AG20443 (cell line): ENCODE data around the gene EIF4EBP3.

ENCODE experiments used
- DNase-seq: peaks from one replicate; pipeline ENCODE4 v3.0.0; 2012; ENCODE audit warnings: low spot score, mixed read lengths

EIF4EBP3 gene

GRCh38 chr5:140557136-140557805 is 9.8 kb downstream of the EIF4EBP3 start, which contains the start of gene SRA1:
Gene SRA1 (minus strand): TSS chr5:140557473. CDS start chr5:140557452, 21 bp downstream.
- peak; percentile 95 for DNase-seq

GRCh38 chr5:140557965-140558364 is 10.5 kb downstream of the EIF4EBP3 start:
- DNase-seq = no peak

GRCh38 chr5:140558542-140558941 is 11.1 kb downstream of the EIF4EBP3 start:
- no peak for DNase-seq

GRCh38 chr5:140560227-140560626 is 12.8 kb downstream of the EIF4EBP3 start:
- DNase-seq = no peak

DNA sequence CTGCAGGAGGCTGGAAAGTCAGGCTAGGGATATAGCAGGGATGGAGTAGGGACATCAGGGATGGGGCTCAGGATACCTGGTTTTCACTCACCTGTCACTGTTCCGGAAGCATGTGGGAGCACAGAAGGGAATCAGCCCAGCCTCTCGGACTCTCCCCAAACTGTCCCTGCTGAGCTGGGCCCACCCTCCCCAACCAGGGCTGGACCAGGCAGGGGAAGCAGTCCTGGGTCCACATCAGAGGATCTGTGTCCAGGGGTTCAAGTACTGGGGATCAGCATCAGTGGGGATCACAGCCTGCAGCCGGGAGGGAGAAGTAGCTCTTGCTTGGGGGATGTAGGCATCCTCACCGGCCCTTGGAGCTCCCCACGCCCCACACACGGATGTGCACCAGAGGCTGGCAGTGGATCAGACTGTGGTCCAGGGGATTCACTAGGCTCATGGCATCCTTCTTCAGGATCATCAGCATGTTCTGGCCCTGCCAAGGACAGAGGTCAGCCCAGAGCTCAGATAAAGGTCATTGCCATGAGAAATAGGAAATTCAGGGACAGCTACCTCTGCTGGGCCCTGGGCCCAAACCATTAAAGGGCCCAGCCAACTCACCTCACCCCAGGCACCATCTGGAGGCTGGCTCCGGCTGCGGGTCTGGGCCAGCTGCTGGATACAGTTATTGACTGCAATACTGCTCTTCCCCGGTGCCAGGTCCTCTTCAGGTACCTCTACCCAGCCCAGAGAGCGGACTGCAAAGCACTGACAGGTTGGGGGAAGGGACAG is 14.5 kb downstream of the EIF4EBP3 start:
- no peak for DNase-seq

DNA sequence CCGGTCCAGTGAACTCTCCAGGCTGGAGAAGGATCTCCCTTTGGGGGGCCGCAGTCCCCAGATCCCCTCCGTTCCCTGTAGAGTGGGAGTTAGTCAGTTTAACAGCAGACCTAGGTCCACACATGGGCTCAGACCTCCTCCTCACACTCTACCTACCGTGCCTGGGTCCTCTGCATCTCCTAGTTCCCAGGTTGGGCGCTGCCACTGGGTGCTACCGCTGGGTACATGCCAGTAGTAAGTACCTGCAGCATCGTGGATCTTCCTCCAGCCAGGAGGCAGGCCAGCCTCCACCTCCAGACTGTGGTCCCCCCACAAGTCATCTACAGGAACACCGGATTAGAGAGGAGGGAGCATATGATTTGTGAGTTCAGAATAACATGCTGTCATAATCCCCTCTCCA is 16.1 kb downstream of the EIF4EBP3 start:
- DNase-seq = no peak

GRCh38 chr5:140564196-140565023 is 16.9 kb downstream of the EIF4EBP3 start, which contains the start of the genes APBB3 and SLC35A4:
Gene APBB3 (minus strand): TSS chr5:140564598. CDS start chr5:140564245, 353 bp downstream.
Gene SLC35A4 (plus strand): TSS chr5:140564828. CDS start chr5:140567170, 2,342 bp downstream.
- DNase-seq = peak; percentile 97

- DNase-seq = no peak
These were observed 17.7 kb downstream of the EIF4EBP3 start for GRCh38 chr5:140565024-140565779.

DNA sequence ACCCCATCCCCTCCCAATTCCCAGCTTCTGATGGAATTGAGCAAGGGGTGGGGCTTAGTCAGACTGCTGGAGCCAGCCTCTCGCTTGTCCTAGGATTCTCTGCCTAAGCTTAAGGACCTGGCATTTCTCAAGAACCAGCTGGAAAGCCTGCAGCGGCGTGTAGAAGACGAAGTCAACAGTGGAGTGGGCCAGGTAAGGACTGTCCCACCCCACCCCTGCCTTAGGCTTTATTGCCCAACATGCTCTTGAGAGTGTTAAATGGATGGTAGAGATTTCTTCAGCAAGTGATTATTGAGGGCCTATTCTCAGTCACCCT is 18.3 kb downstream of the EIF4EBP3 start:
- no peak for DNase-seq

- no peak for DNase-seq
These were observed 19.2 kb downstream of the EIF4EBP3 start for GRCh38 chr5:140566665-140567064.

DNA sequence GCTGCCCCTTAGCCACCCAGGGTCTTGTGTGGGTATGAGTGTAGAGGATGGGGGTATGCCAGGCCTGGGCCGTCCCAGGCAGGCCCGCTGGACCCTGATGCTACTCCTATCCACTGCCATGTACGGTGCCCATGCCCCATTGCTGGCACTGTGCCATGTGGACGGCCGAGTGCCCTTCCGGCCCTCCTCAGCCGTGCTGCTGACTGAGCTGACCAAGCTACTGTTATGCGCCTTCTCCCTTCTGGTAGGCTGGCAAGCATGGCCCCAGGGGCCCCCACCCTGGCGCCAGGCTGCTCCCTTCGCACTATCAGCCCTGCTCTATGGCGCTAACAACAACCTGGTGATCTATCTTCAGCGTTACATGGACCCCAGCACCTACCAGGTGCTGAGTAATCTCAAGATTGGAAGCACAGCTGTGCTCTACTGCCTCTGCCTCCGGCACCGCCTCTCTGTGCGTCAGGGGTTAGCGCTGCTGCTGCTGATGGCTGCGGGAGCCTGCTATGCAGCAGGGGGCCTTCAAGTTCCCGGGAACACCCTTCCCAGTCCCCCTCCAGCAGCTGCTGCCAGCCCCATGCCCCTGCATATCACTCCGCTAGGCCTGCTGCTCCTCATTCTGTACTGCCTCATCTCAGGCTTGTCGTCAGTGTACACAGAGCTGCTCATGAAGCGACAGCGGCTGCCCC is 19.8 kb downstream of the EIF4EBP3 start:
- no peak for DNase-seq

DNA sequence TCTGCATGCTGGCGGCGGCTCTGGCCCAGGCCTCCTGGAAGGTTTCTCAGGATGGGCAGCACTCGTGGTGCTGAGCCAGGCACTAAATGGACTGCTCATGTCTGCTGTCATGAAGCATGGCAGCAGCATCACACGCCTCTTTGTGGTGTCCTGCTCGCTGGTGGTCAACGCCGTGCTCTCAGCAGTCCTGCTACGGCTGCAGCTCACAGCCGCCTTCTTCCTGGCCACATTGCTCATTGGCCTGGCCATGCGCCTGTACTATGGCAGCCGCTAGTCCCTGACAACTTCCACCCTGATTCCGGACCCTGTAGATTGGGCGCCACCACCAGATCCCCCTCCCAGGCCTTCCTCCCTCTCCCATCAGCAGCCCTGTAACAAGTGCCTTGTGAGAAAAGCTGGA is 20.4 kb downstream of the EIF4EBP3 start:
- no peak for DNase-seq

DNA sequence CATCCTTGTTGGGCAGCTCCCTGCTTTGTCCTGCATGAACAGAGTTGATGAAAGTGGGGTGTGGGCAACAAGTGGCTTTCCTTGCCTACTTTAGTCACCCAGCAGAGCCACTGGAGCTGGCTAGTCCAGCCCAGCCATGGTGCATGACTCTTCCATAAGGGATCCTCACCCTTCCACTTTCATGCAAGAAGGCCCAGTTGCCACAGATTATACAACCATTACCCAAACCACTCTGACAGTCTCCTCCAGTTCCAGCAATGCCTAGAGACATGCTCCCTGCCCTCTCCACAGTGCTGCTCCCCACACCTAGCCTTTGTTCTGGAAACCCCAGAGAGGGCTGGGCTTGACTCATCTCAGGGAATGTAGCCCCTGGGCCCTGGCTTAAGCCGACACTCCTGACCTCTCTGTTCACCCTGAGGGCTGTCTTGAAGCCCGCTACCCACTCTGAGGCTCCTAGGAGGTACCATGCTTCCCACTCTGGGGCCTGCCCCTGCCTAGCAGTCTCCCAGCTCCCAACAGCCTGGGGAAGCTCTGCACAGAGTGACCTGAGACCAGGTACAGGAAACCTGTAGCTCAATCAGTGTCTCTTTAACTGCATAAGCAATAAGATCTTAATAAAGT is 21.1 kb downstream of the EIF4EBP3 start:
- no peak for DNase-seq

DNA sequence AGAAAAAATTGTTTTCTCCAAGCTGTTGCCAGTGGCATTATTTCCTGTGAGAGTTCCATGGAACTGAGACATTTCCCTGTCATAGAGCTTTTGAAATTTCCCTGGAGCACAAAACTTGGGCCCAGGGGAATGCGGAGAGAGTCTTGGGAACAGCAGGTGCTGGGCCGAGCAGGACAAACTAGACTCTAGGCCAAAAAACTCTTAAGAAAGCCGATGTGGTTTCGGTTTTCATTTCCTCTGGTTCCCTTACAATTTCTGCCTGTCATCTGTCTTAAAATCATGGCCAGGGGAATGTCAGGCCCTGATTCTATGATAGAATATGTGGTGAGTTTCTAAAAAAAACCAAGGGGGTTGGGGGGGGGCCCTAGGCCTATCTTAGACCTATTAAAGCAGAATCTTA is 21.7 kb downstream of the EIF4EBP3 start:
- DNase-seq = no peak

GRCh38 chr5:140570058-140570457 is 22.6 kb downstream of the EIF4EBP3 start:
- no peak for DNase-seq

GRCh38 chr5:140570488-140570887 is 23.0 kb downstream of the EIF4EBP3 start:
- no peak for DNase-seq

- DNase-seq = peak; percentile 45
These were observed 23.6 kb downstream of the EIF4EBP3 start for GRCh38 chr5:140571105-140571504.

DNA sequence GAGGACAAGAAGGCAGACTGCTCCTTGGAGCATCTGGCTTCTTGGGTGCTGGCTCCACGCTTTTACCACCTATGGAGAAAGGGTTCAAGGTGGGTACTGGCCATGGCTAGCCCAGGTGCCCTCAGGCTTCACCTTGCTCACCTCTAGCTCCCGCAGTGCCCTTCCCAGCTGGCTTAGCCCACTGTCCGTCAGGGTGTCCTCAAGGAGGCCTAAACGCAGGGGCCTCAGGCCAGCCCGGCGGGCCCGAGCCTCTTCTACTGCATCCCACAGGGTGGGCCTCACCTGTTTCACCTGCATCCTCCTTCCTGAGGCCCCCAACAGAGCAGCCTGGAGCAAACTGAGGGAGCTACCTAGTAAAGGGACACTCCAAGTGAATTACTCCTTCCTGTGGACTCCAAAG is 26.2 kb downstream of the EIF4EBP3 start:
- no peak for DNase-seq

- no peak for DNase-seq
These were observed 26.7 kb downstream of the EIF4EBP3 start for GRCh38 chr5:140574165-140574564.

GRCh38 chr5:140575309-140575708 is 27.8 kb downstream of the EIF4EBP3 start:
- DNase-seq = peak; percentile 67

- DNase-seq = peak; percentile 24
These were observed 29.3 kb downstream of the EIF4EBP3 start for GRCh38 chr5:140576776-140577201.
